HCT116 (cell line): ENCODE measurements around the gene ELMOD1. TPM values are rescaled to one million over a fixed set of nuclear protein-coding genes. Genes with fewer than 3 reads are reported as not detected.
A peak's percentile ranks its signal among the peaks of the same experiment; 100 is the strongest.

Experiments used
- ATAC-seq: fragments of 200-7000 bp; cut with Tn5 transposase; 2 replicates; pipeline ENCODE4 v1.9.1; 2020; ENCODE audit warnings: mild to moderate bottlenecking, moderate library complexity
- BruUV-seq: library from RNA; stranded (reverse); fragments of 400-500 nt; replicated peaks from 2 replicates; lab custom pipeline; 2021; lab: Mats Ljungman, UMichigan
- CTCF ChIA-PET: fragments of 300-600 bp; sonication (Branson Sonifier 250); formaldehyde crosslinking; loops from one replicate; lab custom pipeline; 2021; ENCODE audit warnings: antibody characterized with exemption; lab: Charles Lee
- POLR2A ChIA-PET: fragments of 300-600, 350-600 bp; sonication (Branson Sonifier 250); formaldehyde crosslinking; loops from one replicate; lab custom pipeline; 2021; ENCODE audit warnings: antibody characterized with exemption; lab: Charles Lee
- RAD21 ChIA-PET, 2 experiments: fragments of 300-600 bp; sonication (Branson Sonifier 250); formaldehyde crosslinking; loops; one replicate each; lab custom pipeline; 2023; ENCODE audit warnings: low total read pairs in 2 of 2; ENCODE audit not compliant: uncharacterized antibody in 2 of 2, unreplicated experiment in 2 of 2, low non-redundant PET in 1 of 2; lab: Charles Lee
- DNase-seq: peaks from one replicate; pipeline ENCODE4 v3.0.0-alpha.2; 2010; ENCODE audit warnings: low read depth, low spot score
- H2AFZ ChIP-seq: fragments of 200-600 bp; shearing (Covaris generic), sonication (generic); 2 replicates; pipeline ENCODE4 v1.6.1; 2017; ENCODE audit warnings: low read depth, mixed run types, mixed read lengths, antibody characterized with exemption, low read length; ENCODE audit not compliant: poor library complexity, severe bottlenecking
- H3K27ac ChIP-seq: 2 replicates; pipeline ENCODE4 v1.5.1; 2012; ENCODE audit warnings: low read depth, low read length
- H3K27me3 ChIP-seq: fragments of 200-600 bp; sonication (generic); 2 replicates; pipeline ENCODE4 v1.6.1; 2016; ENCODE audit warnings: mixed run types, low read length, mixed read lengths; ENCODE audit not compliant: insufficient read depth
- H3K36me3 ChIP-seq, 2 experiments: fragments of 200-500 bp in 1 of 2; fragments of 200-600 bp in 1 of 2; sonication (Bioruptor generic) in 1 of 2; sonication (generic) in 1 of 2; 2 replicates each; pipeline versions ENCODE4 v1.5.1 to v1.6.1; 2014 to 2016; ENCODE audit warnings: low read length in 2 of 2, inconsistent platforms in 1 of 2, mixed read lengths in 1 of 2, mixed run types in 1 of 2; ENCODE audit not compliant: insufficient read depth in 2 of 2, control insufficient read depth in 1 of 2
- H3K4me1 ChIP-seq, 2 experiments: fragments of 200-600 bp in 1 of 2; sonication (generic) in 1 of 2; 2 replicates each; pipeline versions ENCODE4 v1.5.1 to v1.6.1; 2012 to 2017; ENCODE audit warnings: low read length in 2 of 2, inconsistent platforms in 1 of 2, mild to moderate bottlenecking in 1 of 2, mixed read lengths in 1 of 2, mixed run types in 1 of 2, moderate library complexity in 1 of 2; ENCODE audit not compliant: insufficient read depth in 2 of 2, control insufficient read depth in 1 of 2
- H3K4me2 ChIP-seq: fragments of 200-600 bp; sonication (generic); 2 replicates; pipeline ENCODE4 v1.6.1; 2017; ENCODE audit warnings: mixed run types, low read length, mixed read lengths
- H3K4me3 ChIP-seq, 2 experiments: fragments of 200-600 bp in 1 of 2; sonication (generic) in 1 of 2; replicated peaks in 1 of 2; 2 replicates each; pipeline ENCODE4 v1.5.1; 2011 to 2016; ENCODE audit warnings: low read length in 2 of 2, control low read depth in 1 of 2, low read depth in 1 of 2, mild to moderate bottlenecking in 1 of 2, mixed read lengths in 1 of 2, mixed run types in 1 of 2
- H3K79me2 ChIP-seq: fragments of 200-600 bp; sonication (generic); 2 replicates; pipeline ENCODE4 v1.6.1; 2017; ENCODE audit warnings: mild to moderate bottlenecking, mixed run types, low read length, moderate library complexity, mixed read lengths; ENCODE audit not compliant: insufficient read depth
- H3K9ac ChIP-seq: fragments of 200-600 bp; sonication (generic); 2 replicates; pipeline ENCODE4 v1.6.1; 2016; ENCODE audit warnings: low read length, mixed read lengths
- H3K9me2 ChIP-seq: fragments of 200-600 bp; sonication (generic), shearing (Covaris generic); 2 replicates; pipeline ENCODE4 v1.6.1; 2017; ENCODE audit warnings: mixed run types, mild to moderate bottlenecking, moderate library complexity; ENCODE audit not compliant: insufficient read depth
- H3K9me3 ChIP-seq, 2 experiments: fragments of 200-500 bp in 1 of 2; fragments of 200-600 bp in 1 of 2; sonication (Bioruptor generic) in 1 of 2; sonication (generic) in 1 of 2; 2 replicates each; pipeline ENCODE4 v1.6.1; 2014 to 2017; ENCODE audit warnings: low read length in 2 of 2, mixed read lengths in 2 of 2, inconsistent platforms in 1 of 2, low read depth in 1 of 2, mild to moderate bottlenecking in 1 of 2, mixed run types in 1 of 2, moderate library complexity in 1 of 2; ENCODE audit not compliant: control insufficient read depth in 1 of 2, insufficient read depth in 1 of 2
- H4K20me1 ChIP-seq: fragments of 200-600 bp; sonication (generic), shearing (Covaris generic); 2 replicates; pipeline ENCODE4 v1.6.1; 2017; ENCODE audit warnings: mixed run types, mild to moderate bottlenecking, moderate library complexity; ENCODE audit not compliant: insufficient read depth
- ATF3 ChIP-seq: IDR thresholded peaks from 2 replicates; pipeline ENCODE4 v1.6.1; 2012
- ELF1 ChIP-seq: IDR thresholded peaks from 2 replicates; pipeline ENCODE4 v1.6.1; 2012; ENCODE audit warnings: low read depth, borderline replicate concordance
- FOSL1 ChIP-seq: IDR thresholded peaks from 2 replicates; pipeline ENCODE4 v1.6.1; 2012; ENCODE audit warnings: low read depth
- POLR2A ChIP-seq: IDR thresholded peaks from 2 replicates; pipeline ENCODE4 v1.7.0; 2011; ENCODE audit warnings: borderline replicate concordance; ENCODE audit not compliant: insufficient read depth, insufficient read length; ENCODE audit errors: extremely low read depth
- POLR2AphosphoS5 ChIP-seq: IDR thresholded peaks from 2 replicates; pipeline ENCODE4 v1.6.1; 2011; ENCODE audit warnings: mild to moderate bottlenecking, low read depth, low read length, moderate library complexity
- RAD21 ChIP-seq: IDR thresholded peaks from 2 replicates; pipeline ENCODE4 v1.6.1; 2012; ENCODE audit warnings: low read depth, mild to moderate bottlenecking
- SIN3A ChIP-seq: IDR thresholded peaks from 2 replicates; pipeline ENCODE4 v1.6.1; 2012; ENCODE audit warnings: low read depth
- SP1 ChIP-seq: IDR thresholded peaks from 2 replicates; pipeline ENCODE4 v1.6.1; 2012; ENCODE audit warnings: low read depth
- ZFX ChIP-seq: fragments of 450-650 bp; IDR thresholded peaks from 2 replicates; pipeline ENCODE4 v1.6.1; 2017
- ZNF274 ChIP-seq: fragments of 200-500 bp; sonication (Bioruptor generic); IDR thresholded peaks from 2 replicates; pipeline ENCODE4 v1.6.1; 2014; ENCODE audit warnings: mild to moderate bottlenecking, low read depth, low read length, inconsistent platforms
- intact Hi-C: fragments of 100-400 bp; cut with micrococcal nuclease; formaldehyde crosslinking; loops from 2 replicates; pipeline ENCODE4 v1.10.0; 2022
- total RNA-seq: library from RNA; stranded (reverse); gene quantifications from one replicate; pipeline ENCODE4 v1.2.1, GENCODE V29; 2021; ENCODE audit not compliant: unreplicated experiment
- TF ChIP-seq, protein P1 (sequence below), 3 experiments: fragments of 200-600 bp in 1 of 3; sonication (generic) in 1 of 3; IDR thresholded peaks in 2 of 3; conservative IDR thresholded peaks in 1 of 3; 2 replicates each; pipeline ENCODE4 v1.5.1; 2012 to 2017; ENCODE audit warnings: low read depth in 2 of 3, low read length in 2 of 3, antibody characterized with exemption in 1 of 3, borderline replicate concordance in 1 of 3, control low read depth in 1 of 3, mild to moderate bottlenecking in 1 of 3, mixed read lengths in 1 of 3, mixed run types in 1 of 3, moderate library complexity in 1 of 3; ENCODE audit not compliant: insufficient read depth in 1 of 3
- TF ChIP-seq, protein P2 (sequence below): IDR thresholded peaks from 2 replicates; pipeline ENCODE4 v1.6.1; 2011; ENCODE audit warnings: mild to moderate bottlenecking, low read length, moderate library complexity; ENCODE audit not compliant: insufficient replicate concordance; ENCODE audit errors: extremely low read depth
- TF ChIP-seq, protein P3 (sequence below): IDR thresholded peaks from 2 replicates; pipeline ENCODE4 v1.6.1; 2012

The ELMOD1 gene
- total RNA-seq, 1 experiment from 2014 or later: 2.9 TPM

GRCh38 chr11:107606141-107606540 is 15.2 kb downstream of the ELMOD1 start:
- Histone ChIP-seq H3K4me3 (no peak overlapping the region), H2AFZ (no peak overlapping the region), H3K9me2 (no peaks in the 10 kb centered on the region), H4K20me1 (no peaks in the 10 kb centered on the region), H3K27ac (no peak overlapping the region), H3K79me2 (no peaks in the 10 kb centered on the region), H3K4me2 (no peak overlapping the region), H3K4me1 (no peaks in the 10 kb centered on the region), H3K27me3 (no peaks in the 10 kb centered on the region), H3K36me3 (no peaks in the 10 kb centered on the region), H3K9me3 (no peaks in the 10 kb centered on the region), H3K9ac (no peak overlapping the region)
- ATAC-seq: peak; percentile 73
- BruUV-seq: no TSS peak
- intact Hi-C loops: no loop called here
- RAD21 ChIA-PET: no interaction called here
- CTCF ChIA-PET: no interaction called here
- POLR2A ChIA-PET: no interaction called here
- TF ChIP-seq RAD21 (peak; percentile 18; the same call in 1 of the 2 replicates), ATF3 (no peak)
- TF ChIP-seq, protein P1, sequence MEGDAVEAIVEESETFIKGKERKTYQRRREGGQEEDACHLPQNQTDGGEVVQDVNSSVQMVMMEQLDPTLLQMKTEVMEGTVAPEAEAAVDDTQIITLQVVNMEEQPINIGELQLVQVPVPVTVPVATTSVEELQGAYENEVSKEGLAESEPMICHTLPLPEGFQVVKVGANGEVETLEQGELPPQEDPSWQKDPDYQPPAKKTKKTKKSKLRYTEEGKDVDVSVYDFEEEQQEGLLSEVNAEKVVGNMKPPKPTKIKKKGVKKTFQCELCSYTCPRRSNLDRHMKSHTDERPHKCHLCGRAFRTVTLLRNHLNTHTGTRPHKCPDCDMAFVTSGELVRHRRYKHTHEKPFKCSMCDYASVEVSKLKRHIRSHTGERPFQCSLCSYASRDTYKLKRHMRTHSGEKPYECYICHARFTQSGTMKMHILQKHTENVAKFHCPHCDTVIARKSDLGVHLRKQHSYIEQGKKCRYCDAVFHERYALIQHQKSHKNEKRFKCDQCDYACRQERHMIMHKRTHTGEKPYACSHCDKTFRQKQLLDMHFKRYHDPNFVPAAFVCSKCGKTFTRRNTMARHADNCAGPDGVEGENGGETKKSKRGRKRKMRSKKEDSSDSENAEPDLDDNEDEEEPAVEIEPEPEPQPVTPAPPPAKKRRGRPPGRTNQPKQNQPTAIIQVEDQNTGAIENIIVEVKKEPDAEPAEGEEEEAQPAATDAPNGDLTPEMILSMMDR (IDR thresholded peaks at IDR 0.05 in 2 of 3, conservative IDR thresholded peaks at IDR 0.05 in 1 of 3; ENCODE audit: borderline replicate concordance in 1 of 3, insufficient read depth in 1 of 3, low read depth in 2 of 3, low read length in 2 of 3): peak in 2 of 3 experiments; percentile 37 to 46; a peak in 4 of 6 replicates
- DNase-seq: no peak

GRCh38 chr11:107608809-107609208 is 17.9 kb downstream of the ELMOD1 start:
- no peak overlapping the region for H2AFZ ChIP-seq
- CTCF ChIA-PET: no interaction called here
- TF ChIP-seq SP1 (no peak), ELF1 (no peak), ZNF274 (no peak), POLR2A (no peak), SIN3A (no peak), ZFX (no peak), FOSL1 (no peak), RAD21 (no peak), POLR2AphosphoS5 (no peak)
- TF ChIP-seq, protein P2, sequence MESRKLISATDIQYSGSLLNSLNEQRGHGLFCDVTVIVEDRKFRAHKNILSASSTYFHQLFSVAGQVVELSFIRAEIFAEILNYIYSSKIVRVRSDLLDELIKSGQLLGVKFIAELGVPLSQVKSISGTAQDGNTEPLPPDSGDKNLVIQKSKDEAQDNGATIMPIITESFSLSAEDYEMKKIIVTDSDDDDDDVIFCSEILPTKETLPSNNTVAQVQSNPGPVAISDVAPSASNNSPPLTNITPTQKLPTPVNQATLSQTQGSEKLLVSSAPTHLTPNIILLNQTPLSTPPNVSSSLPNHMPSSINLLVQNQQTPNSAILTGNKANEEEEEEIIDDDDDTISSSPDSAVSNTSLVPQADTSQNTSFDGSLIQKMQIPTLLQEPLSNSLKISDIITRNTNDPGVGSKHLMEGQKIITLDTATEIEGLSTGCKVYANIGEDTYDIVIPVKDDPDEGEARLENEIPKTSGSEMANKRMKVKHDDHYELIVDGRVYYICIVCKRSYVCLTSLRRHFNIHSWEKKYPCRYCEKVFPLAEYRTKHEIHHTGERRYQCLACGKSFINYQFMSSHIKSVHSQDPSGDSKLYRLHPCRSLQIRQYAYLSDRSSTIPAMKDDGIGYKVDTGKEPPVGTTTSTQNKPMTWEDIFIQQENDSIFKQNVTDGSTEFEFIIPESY: no peak
- TF ChIP-seq, protein P3, sequence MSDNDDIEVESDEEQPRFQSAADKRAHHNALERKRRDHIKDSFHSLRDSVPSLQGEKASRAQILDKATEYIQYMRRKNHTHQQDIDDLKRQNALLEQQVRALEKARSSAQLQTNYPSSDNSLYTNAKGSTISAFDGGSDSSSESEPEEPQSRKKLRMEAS: no peak

More at GRCh38 chr11:107608809-107609208, 17.9 kb downstream of the ELMOD1 start:
- no peaks in the 10 kb centered on the region for H3K9me3 ChIP-seq
- intact Hi-C loops: no loop called here
- no peak overlapping the region for H3K27ac ChIP-seq
- no peaks in the 10 kb centered on the region for H3K79me2 ChIP-seq
- no TSS peak for BruUV-seq
- no peaks in the 10 kb centered on the region for H3K9me2 ChIP-seq
- no peaks in the 10 kb centered on the region for H3K4me1 ChIP-seq
- DNase-seq: no peak
- no peaks in the 10 kb centered on the region for H3K27me3 ChIP-seq
- no peak overlapping the region for H3K4me3 ChIP-seq
- H3K4me2 ChIP-seq: no peak overlapping the region
- no peaks in the 10 kb centered on the region for H4K20me1 ChIP-seq
- ChIA-PET RAD21 (no interaction called here), POLR2A (no interaction called here)
- no peak for ATAC-seq
- no peak overlapping the region for H3K9ac ChIP-seq
- H3K36me3 ChIP-seq: no peaks in the 10 kb centered on the region
